ENCODE measurements around the gene NKX1-2.

The NKX1-2 gene

GRCh38 chr10:124469956-124470484 lies 20.2 kb upstream of the NKX1-2 start:
- no peaks in the 10 kb centered on the region for H3K9me3 ChIP-seq (ENCODE audit: control insufficient read depth, insufficient read depth, low read depth, low read length)
- POLR2A ChIA-PET, result no interaction called here
- CTCF ChIA-PET, result no interaction called here
- H3K4me1 ChIP-seq (ENCODE audit: control insufficient read depth, insufficient read depth, low read length), result peaks cover 2% of the 10 kb centered on the region; the same call in 1 of the 2 replicates
- H3K36me3 ChIP-seq (ENCODE audit: control insufficient read depth in 2 of 2, insufficient read depth in 1 of 2, low read length in 2 of 2), result no peaks in the 10 kb centered on the region; a peak in 1 of 3 replicates
- H3K27ac ChIP-seq (ENCODE audit: extremely low read depth, low read depth, low read length), result no peak overlapping the region
- TF ChIP-seq ZNF404 (tag by site-specific recombination; IDR thresholded peaks at IDR 0.05) (no peak), EGR2 (tag by site-specific recombination; IDR thresholded peaks at IDR 0.05; ENCODE audit: low read depth) (no peak), ZNF785 (tag by site-specific recombination; IDR thresholded peaks at IDR 0.05) (no peak), KLF9 (tag by site-specific recombination; IDR thresholded peaks at IDR 0.05; ENCODE audit: low read depth) (0 out of 2 replicates have a peak, but pooled peaks have one; percentile 24)
- TF ChIP-seq, protein P1, sequence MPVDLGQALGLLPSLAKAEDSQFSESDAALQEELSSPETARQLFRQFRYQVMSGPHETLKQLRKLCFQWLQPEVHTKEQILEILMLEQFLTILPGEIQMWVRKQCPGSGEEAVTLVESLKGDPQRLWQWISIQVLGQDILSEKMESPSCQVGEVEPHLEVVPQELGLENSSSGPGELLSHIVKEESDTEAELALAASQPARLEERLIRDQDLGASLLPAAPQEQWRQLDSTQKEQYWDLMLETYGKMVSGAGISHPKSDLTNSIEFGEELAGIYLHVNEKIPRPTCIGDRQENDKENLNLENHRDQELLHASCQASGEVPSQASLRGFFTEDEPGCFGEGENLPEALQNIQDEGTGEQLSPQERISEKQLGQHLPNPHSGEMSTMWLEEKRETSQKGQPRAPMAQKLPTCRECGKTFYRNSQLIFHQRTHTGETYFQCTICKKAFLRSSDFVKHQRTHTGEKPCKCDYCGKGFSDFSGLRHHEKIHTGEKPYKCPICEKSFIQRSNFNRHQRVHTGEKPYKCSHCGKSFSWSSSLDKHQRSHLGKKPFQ (tag by site-specific recombination; IDR thresholded peaks at IDR 0.05), result no peak
- no peak overlapping the region for H3K4me3 ChIP-seq (ENCODE audit: low read depth, low read length)

DNA sequence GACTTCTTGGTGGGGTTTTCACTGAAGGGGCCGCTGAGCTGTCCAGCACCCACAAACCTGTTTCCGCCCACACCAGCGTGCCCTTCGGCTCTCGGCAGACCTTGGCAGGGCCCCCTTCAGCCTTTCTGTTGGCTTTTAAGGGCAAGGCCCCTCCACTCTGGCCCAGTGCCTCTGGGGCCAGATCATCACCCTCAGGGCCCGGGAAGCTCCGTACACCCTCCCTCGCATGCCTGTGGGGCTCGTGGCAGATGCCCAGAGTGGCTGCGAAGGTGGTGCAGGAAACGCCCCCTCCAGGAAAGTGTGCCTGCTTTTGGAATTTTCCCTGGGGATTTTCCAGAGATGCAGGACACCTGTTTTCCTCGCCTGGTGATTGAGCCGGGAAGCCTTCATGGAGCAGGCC lies 18.8 kb upstream of the NKX1-2 start:
- H3K36me3 ChIP-seq (ENCODE audit: control insufficient read depth in 2 of 2, insufficient read depth in 1 of 2, low read length in 2 of 2), result no peaks in the 10 kb centered on the region; a peak in 1 of 3 replicates
- ChIA-PET POLR2A (no interaction called here), CTCF (no interaction called here)
- TF ChIP-seq, protein P2, sequence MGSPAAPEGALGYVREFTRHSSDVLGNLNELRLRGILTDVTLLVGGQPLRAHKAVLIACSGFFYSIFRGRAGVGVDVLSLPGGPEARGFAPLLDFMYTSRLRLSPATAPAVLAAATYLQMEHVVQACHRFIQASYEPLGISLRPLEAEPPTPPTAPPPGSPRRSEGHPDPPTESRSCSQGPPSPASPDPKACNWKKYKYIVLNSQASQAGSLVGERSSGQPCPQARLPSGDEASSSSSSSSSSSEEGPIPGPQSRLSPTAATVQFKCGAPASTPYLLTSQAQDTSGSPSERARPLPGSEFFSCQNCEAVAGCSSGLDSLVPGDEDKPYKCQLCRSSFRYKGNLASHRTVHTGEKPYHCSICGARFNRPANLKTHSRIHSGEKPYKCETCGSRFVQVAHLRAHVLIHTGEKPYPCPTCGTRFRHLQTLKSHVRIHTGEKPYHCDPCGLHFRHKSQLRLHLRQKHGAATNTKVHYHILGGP (tag by site-specific recombination; IDR thresholded peaks at IDR 0.05), result no peak
- TF ChIP-seq ZNF223 (tag by site-specific recombination; IDR thresholded peaks at IDR 0.05), result peak; percentile 73; the same call in 1 of the 2 replicates
- no peaks in the 10 kb centered on the region for H3K9me3 ChIP-seq (ENCODE audit: control insufficient read depth, insufficient read depth, low read depth, low read length)
- peaks cover 2% of the 10 kb centered on the region; the same call in 1 of the 2 replicates for H3K4me1 ChIP-seq (ENCODE audit: control insufficient read depth, insufficient read depth, low read length)
- H3K4me3 ChIP-seq (ENCODE audit: low read depth, low read length), result no peak overlapping the region
- H3K27ac ChIP-seq (ENCODE audit: extremely low read depth, low read depth, low read length), result no peak overlapping the region

DNA sequence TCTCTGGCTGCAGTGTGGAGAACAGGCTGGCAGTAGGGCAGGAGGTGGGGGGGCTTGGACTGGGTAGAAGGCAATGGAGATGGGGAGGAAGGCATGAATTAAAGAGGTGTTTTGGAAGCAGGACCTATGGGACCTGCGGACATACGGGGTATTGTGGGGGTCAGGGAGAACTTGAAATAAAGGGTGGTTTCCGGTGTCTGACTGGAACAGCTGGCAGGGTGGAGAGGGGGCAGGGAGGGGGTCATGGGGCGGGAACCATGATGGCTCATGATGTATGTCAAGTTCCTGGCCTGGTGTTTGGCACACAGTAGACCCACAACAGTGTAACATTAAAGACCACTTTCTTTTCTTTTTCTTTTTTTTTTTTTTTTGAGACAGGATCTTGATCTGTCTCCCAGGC lies 17.3 kb upstream of the NKX1-2 start:
- Histone ChIP-seq H3K4me1 (ENCODE audit: control insufficient read depth, insufficient read depth, low read length) (peaks cover 2% of the 10 kb centered on the region; the same call in 1 of the 2 replicates), H3K9me3 (ENCODE audit: control insufficient read depth, insufficient read depth, low read depth, low read length) (no peaks in the 10 kb centered on the region), H3K27ac (ENCODE audit: extremely low read depth, low read depth, low read length) (no peak overlapping the region), H3K4me3 (ENCODE audit: low read depth, low read length) (no peak overlapping the region), H3K36me3 (ENCODE audit: control insufficient read depth in 2 of 2, insufficient read depth in 1 of 2, low read length in 2 of 2) (no peaks in the 10 kb centered on the region; a peak in 1 of 3 replicates)
- TF ChIP-seq, protein P1 (tag by site-specific recombination; IDR thresholded peaks at IDR 0.05), result no peak
- TF ChIP-seq HIC1 (tag by site-specific recombination; IDR thresholded peaks at IDR 0.05), result no peak
- TF ChIP-seq ZNF513 (tag by site-specific recombination; IDR thresholded peaks at IDR 0.05), result no peak
- no peak for TF ChIP-seq ZNF514 (tag by site-specific recombination; IDR thresholded peaks at IDR 0.05)
- no peak for TF ChIP-seq ZNF311 (tag by site-specific recombination; IDR thresholded peaks at IDR 0.05; ENCODE audit: borderline replicate concordance)
- no peak for TF ChIP-seq ZNF221 (tag by site-specific recombination; IDR thresholded peaks at IDR 0.05; ENCODE audit: borderline replicate concordance)
- ChIA-PET POLR2A (no interaction called here), CTCF (no interaction called here)
